Measurements from ENCODE around the gene POR.

The POR gene

DNA sequence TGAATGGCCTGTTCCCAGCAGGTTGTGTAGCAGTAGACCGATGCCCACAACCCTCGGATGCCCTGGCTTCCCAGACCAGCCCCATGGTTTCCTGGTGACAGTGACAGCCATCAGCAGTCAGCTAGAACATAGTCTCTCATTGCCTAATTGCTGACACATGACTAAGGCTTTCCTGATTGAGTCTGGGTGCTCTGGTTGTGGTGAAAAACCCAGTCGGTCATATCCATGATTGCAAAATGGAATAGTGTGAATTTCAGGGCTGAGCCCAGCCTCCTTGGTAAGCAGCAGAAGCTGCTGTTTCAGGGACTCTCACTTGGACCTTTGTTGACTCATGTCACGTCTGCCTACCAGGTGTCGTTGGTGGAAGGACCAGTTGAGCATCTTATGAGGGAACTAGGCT lies 36.6 kb downstream of the POR start:
- DNase-seq (ENCODE audit: low spot score) (no peak), ATAC-seq (ENCODE audit: low read depth) (peak; percentile 73)
- H3K27me3 ChIP-seq (ENCODE audit: insufficient read depth, poor library complexity, severe bottlenecking): no peaks in the 10 kb centered on the region
- 0 out of 2 replicates have a peak, but pooled peaks cover 9% of the 10 kb centered on the region for H3K36me3 ChIP-seq (ENCODE audit: low read depth)
- H3K4me1 ChIP-seq (ENCODE audit: insufficient read depth, poor library complexity, severe bottlenecking): no peaks in the 10 kb centered on the region
- no peak for TF ChIP-seq CTCF (IDR thresholded peaks at IDR 0.05; ENCODE audit: poor library complexity, severe bottlenecking)
- no peak overlapping the region for H3K27ac ChIP-seq (ENCODE audit: poor library complexity, severe bottlenecking)
- no peaks in the 10 kb centered on the region for H3K9me3 ChIP-seq (ENCODE audit: severe bottlenecking)
- H3K4me3 ChIP-seq (ENCODE audit: severe bottlenecking): no peak overlapping the region

DNA sequence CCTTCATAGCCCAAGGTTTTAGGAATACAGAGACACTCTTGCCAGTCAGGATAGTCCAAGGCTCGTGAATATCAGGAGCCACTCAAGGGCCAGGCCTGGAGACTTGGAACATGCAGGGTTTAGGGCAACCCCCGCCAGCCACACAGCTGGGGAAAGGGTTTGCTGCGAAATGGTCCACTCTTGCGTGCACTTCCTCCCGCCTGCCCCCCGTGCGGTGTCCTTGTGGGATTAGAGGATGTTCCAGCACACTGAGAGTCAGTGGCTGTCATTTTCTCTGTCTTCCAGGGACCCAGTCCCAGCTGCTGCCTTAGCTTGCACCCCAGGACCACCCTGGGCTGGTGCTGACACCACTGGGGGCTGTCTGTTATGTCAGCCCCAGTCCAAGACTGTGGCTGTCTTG lies 38.5 kb downstream of the POR start:
- Histone ChIP-seq H3K27ac (ENCODE audit: poor library complexity, severe bottlenecking) (no peak overlapping the region), H3K27me3 (ENCODE audit: insufficient read depth, poor library complexity, severe bottlenecking) (no peaks in the 10 kb centered on the region), H3K4me3 (ENCODE audit: severe bottlenecking) (no peak overlapping the region), H3K4me1 (ENCODE audit: insufficient read depth, poor library complexity, severe bottlenecking) (no peaks in the 10 kb centered on the region), H3K36me3 (ENCODE audit: low read depth) (peaks cover 18% of the 10 kb centered on the region; the same call in 1 of the 2 replicates), H3K9me3 (ENCODE audit: severe bottlenecking) (no peaks in the 10 kb centered on the region)
- no peak for DNase-seq (ENCODE audit: low spot score)
- no peak for ATAC-seq (ENCODE audit: low read depth)
- TF ChIP-seq CTCF (IDR thresholded peaks at IDR 0.05; ENCODE audit: poor library complexity, severe bottlenecking): no peak

- Histone ChIP-seq H3K27me3 (ENCODE audit: insufficient read depth, poor library complexity, severe bottlenecking) (no peaks in the 10 kb centered on the region), H3K4me1 (ENCODE audit: insufficient read depth, poor library complexity, severe bottlenecking) (no peaks in the 10 kb centered on the region), H3K4me3 (ENCODE audit: severe bottlenecking) (no peak overlapping the region), H3K36me3 (ENCODE audit: low read depth) (peaks cover 18% of the 10 kb centered on the region; the same call in 1 of the 2 replicates), H3K27ac (ENCODE audit: poor library complexity, severe bottlenecking) (no peak overlapping the region), H3K9me3 (ENCODE audit: severe bottlenecking) (no peaks in the 10 kb centered on the region)
- TF ChIP-seq CTCF (IDR thresholded peaks at IDR 0.05; ENCODE audit: poor library complexity, severe bottlenecking): no peak
- no peak for DNase-seq (ENCODE audit: low spot score)
- ATAC-seq (ENCODE audit: low read depth): no peak
These were observed 39.0 kb downstream of the POR start for GRCh38 chr7:75953931-75954330.

GRCh38 chr7:75955331-75955955 lies 40.5 kb downstream of the POR start:
- Histone ChIP-seq H3K4me3 (ENCODE audit: severe bottlenecking) (no peak overlapping the region), H3K27ac (ENCODE audit: poor library complexity, severe bottlenecking) (no peak overlapping the region), H3K27me3 (ENCODE audit: insufficient read depth, poor library complexity, severe bottlenecking) (no peaks in the 10 kb centered on the region), H3K36me3 (ENCODE audit: low read depth) (peaks cover 18% of the 10 kb centered on the region; the same call in 1 of the 2 replicates), H3K4me1 (ENCODE audit: insufficient read depth, poor library complexity, severe bottlenecking) (no peaks in the 10 kb centered on the region), H3K9me3 (ENCODE audit: severe bottlenecking) (no peaks in the 10 kb centered on the region)
- TF ChIP-seq CTCF (IDR thresholded peaks at IDR 0.05; ENCODE audit: poor library complexity, severe bottlenecking): no peak
- ATAC-seq (ENCODE audit: low read depth): no peak
- DNase-seq (ENCODE audit: low spot score): no peak

- ATAC-seq (ENCODE audit: low read depth): no peak
- no peaks in the 10 kb centered on the region for H3K4me1 ChIP-seq (ENCODE audit: insufficient read depth, poor library complexity, severe bottlenecking)
- no peaks in the 10 kb centered on the region for H3K27me3 ChIP-seq (ENCODE audit: insufficient read depth, poor library complexity, severe bottlenecking)
- H3K4me3 ChIP-seq (ENCODE audit: severe bottlenecking): no peak overlapping the region
- TF ChIP-seq CTCF (IDR thresholded peaks at IDR 0.05; ENCODE audit: poor library complexity, severe bottlenecking): no peak
- no peak for DNase-seq (ENCODE audit: low spot score)
- H3K9me3 ChIP-seq (ENCODE audit: severe bottlenecking): no peaks in the 10 kb centered on the region
- H3K36me3 ChIP-seq (ENCODE audit: low read depth): peaks cover 18% of the 10 kb centered on the region; the same call in 1 of the 2 replicates
- H3K27ac ChIP-seq (ENCODE audit: poor library complexity, severe bottlenecking): no peak overlapping the region
These were observed 42.2 kb downstream of the POR start for GRCh38 chr7:75957021-75957736.

Measured in RWPE2 (cell line).